Measurements from ENCODE around the gene ADM.

Gene ADM

DNA sequence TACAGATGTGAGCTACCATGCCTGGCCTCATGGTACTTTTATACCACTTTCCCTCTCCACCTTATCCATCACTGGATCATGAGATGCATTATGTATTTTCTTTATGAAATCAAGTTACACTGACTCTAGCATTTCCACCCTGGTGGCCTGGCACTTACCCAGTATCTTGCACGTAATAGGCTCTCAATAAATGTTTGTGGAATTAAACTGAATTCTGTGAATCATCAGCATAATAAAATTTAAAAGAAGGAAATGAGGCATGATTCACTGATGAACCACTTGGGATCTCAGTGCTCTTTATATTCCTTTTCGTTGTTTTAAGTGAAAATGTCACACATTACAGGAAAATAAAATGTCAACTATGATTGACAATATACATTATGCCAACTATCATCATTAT, 25.1 kb downstream of the ADM start:
- DNase-seq = no peak

- DNase-seq = no peak
Measured at GRCh38 chr11:10331548-10332289, 26.8 kb downstream of the ADM start.

- DNase-seq = no peak
Measured at GRCh38 chr11:10333490-10333889, 28.6 kb downstream of the ADM start.

- DNase-seq = no peak
Measured at GRCh38 chr11:10338287-10338686, 33.4 kb downstream of the ADM start.

- no peak for DNase-seq
Measured at GRCh38 chr11:10348650-10349280, 43.9 kb downstream of the ADM start.

DNA sequence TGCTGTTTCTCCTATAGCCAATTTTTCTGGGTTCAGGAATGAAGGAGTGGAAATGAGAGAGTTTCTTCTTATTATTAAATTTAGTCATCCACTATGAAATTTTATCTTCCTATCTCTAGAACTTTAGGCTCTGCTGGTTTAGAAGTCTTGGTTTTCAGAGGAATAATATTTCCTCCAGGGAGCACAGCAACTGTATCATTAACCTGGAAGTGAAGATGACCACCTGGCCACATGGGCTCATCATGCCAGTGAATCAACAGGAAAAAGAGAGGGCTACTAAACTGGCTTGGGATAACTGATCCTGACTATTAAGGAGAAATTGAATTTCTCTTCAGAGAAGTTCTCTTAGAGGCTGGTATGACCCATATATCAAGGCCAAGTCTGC, 44.4 kb downstream of the ADM start:
- no peak for DNase-seq

DNA sequence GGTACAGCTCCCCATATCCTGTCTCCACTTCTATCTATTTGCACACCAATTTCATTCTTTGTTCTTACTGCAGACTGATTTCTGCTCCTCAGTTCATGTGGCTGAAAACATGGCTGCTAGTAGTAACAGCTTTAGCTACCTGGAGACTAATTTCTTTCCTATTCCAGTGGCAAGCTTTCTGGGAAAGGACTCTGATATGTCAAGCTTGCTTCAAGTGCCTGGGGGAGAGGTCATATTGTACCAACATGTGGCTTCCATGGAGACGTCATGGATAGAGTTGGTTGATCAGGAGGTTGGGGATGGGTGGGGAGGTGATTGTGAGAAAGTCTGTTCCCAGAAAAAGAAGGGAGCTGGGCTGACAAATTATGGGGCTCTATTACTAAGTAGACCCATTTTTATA, 44.9 kb downstream of the ADM start:
- no peak for DNase-seq

GRCh38 chr11:10350334-10350733, 45.5 kb downstream of the ADM start:
- DNase-seq = peak; percentile 96

- no peak for DNase-seq
Measured at GRCh38 chr11:10351435-10351764, 46.5 kb downstream of the ADM start.

GRCh38 chr11:10351765-10352641, 47.1 kb downstream of the ADM start:
- DNase-seq = peak; percentile 85

- no peak for DNase-seq
Measured at GRCh38 chr11:10352921-10353550, 48.2 kb downstream of the ADM start.

DNA sequence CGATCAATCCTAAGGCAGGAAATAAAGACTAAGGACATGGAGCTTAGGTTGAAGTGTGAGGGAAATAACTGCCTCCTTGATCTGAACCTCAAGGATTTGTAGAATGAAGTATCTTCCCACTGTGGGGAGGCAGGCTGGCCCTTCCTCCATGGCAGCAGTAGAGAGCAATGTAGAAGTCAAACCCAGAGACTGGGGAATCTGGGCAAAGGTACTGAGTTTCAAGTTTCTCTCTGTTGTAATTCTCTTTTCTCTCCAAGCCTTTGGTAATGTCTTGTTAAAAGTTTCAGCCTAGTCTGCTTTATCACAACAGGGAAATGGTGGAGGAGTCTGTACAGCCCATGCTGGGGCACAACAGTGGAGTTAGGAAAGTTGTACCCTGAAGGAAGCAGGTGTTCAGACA, 49.5 kb downstream of the ADM start:
- no peak for DNase-seq

DNA sequence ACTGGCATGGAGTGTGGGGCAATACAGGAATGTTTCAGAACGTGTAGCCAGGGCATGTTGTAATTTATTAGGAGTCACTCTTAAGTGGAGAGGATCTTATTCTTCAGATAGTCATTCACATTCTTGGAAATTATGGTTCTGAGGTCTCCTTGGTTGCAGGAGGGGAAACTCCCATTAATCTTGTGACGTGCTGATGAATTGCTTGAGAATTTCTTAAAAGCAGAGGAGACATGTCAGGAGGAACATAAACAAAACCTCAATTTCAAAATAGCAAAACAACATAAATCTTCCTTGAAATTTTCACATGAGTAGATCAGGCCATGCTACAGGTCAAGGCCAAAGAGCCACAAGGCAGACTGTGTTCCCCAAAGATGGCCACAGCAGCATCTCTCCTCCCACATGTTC, 50.4 kb downstream of the ADM start:
- no peak for DNase-seq

DNA sequence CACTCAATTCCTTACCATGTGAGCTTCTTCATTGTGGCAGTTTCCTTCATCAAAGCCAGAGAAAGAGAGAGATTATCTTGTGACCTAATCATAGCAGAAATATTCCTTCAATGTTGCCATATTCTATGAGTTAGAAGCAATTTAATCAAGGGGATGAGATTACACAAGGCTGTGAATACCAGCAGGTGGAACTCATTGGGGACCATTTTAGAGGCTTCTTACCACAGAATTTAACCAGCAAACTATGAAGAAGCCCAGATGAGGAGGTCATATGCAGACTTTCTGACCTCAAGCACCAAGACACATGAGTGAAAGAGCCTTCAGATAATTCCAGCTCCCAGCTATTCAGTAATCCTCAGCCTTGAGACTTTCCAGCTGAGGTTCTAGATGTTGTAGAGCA, 51.3 kb downstream of the ADM start:
- DNase-seq = no peak
